AG09309 (cell line): Measurements from ENCODE around the gene MAPK1.
"Not testable (repeated sequence)": the region's sequence is repeated elsewhere in the genome, so short reads cannot be mapped to it uniquely, and the experiment has no call there.

ENCODE experiments used
- DNase-seq: peaks from one replicate; pipeline ENCODE4 v3.0.0-alpha.2; 2010; ENCODE audit warnings: low read depth
- H3K4me3 ChIP-seq: 2 replicates; pipeline ENCODE4 v1.5.1; 2011; ENCODE audit warnings: mild to moderate bottlenecking, low read depth, low read length, moderate library complexity; ENCODE audit not compliant: control insufficient read depth
- CTCF ChIP-seq: IDR thresholded peaks from 2 replicates; pipeline ENCODE4 v1.5.1; 2011; ENCODE audit warnings: mild to moderate bottlenecking, low read depth, low read length, inconsistent platforms; ENCODE audit not compliant: insufficient read depth, control insufficient read depth; ENCODE audit errors: missing control alignments

The MAPK1 gene

GRCh38 chr22:21811982-21812381 is 55.5 kb downstream of the MAPK1 start:
- TF ChIP-seq CTCF = no peak
- DNase-seq = no peak
- H3K4me3 ChIP-seq = no peak overlapping the region

- no peak overlapping the region for H3K4me3 ChIP-seq
- no peak for DNase-seq
- TF ChIP-seq CTCF = no peak
Observed at GRCh38 chr22:21807544-21808529, 59.6 kb downstream of the MAPK1 start.

- H3K4me3 ChIP-seq, DNase-seq: not testable (repeated sequence)
Observed at GRCh38 chr22:21805325-21805724, 62.1 kb downstream of the MAPK1 start.

- no peak overlapping the region for H3K4me3 ChIP-seq
- no peak for DNase-seq
- no peak for TF ChIP-seq CTCF
Observed at GRCh38 chr22:21803811-21804249, 63.6 kb downstream of the MAPK1 start.

DNA sequence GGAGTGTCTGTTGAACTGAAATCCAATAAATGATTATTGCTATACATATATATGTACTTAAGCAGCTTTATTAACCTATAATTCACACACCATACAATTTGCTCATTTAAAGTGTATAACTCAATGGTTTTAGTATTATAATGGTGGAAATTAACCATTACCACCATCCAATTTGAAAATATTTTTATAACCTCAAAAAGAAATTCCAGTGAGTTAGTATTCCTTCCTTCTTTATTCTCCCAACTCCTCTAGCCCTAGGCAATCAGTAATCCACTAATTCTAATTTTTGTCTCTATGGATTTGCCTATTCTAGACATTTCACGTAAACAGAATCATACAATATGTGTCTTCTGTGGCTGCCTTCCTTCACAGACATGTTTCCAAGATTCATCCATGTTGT is 64.8 kb downstream of the MAPK1 start:
- H3K4me3 ChIP-seq = no peak overlapping the region
- no peak for DNase-seq
- no peak for TF ChIP-seq CTCF

DNA sequence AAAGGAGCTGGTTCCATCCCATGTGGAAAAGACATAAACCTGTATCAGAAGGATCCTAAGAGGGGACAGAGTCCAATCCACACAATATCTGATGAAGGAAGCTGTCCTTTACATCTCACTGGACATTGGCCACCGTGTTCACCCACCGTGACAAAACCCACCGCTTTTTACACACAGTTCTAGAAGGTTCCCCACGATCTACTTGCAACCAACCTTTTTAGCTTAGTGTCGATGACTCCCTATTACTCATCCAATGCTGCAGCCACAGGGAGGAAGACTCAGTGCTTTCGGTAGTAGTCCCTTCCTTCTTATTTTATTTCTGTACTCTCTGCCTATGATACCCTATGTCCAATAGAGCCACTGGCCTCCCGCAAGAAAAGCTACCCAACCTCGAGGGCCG is 65.4 kb downstream of the MAPK1 start:
- no peak for DNase-seq
- no peak overlapping the region for H3K4me3 ChIP-seq
- no peak for TF ChIP-seq CTCF

DNA sequence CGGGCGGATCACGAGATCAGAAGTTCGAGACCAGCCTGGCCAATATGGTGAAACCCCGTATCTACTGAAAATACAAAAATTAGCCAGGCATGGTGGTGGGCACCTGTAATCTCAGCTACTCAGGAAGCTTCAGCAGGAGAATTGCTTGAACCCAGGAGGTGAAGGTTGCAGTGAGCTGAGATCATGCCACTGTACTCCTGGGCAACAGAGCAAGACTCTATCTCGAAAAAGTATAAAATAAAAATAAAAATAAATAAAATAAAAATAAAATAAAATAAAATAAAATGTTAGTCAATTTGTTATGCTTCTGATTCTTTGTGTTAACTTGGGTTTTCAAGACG is 66.2 kb downstream of the MAPK1 start:
- not testable (repeated sequence) for H3K4me3 ChIP-seq, DNase-seq

DNA sequence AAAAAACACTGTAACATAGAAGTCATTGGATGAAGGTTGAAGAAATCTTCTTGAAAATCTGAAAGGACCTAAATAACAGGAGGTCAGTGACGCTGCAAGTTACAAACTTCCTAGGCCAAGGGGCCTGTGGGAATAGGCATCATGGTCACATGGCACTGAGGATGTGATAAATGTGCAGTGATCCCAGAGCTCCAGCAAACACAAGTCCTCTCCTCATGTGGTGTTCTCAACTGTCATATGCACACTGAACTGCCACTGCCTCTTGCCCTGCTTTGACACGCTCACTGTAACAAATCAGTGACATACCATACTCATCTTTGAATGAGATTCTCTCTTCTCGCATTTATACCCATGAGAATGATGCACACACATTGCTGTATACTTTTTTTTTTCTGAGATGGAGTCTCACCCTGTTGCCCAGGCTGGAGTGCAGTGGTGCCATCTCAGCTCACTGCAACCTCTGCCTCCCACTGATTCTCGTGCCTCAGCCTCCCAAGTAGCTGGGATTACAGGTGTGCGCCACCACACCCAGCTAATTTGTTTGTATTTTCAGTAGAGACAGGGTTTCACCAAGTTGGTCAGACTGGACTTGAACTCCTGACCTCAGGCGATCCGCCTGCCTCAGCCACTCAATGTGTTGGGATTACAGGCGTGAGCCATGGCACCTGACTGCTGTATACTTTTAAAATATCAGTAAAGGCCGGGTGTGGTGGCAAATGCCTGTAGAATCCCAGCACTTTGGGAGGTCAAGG is 66.7 kb downstream of the MAPK1 start:
- TF ChIP-seq CTCF = no peak
- no peak overlapping the region for H3K4me3 ChIP-seq
- no peak for DNase-seq
